Measurements from ENCODE around the gene TENM4.

Gene TENM4

DNA sequence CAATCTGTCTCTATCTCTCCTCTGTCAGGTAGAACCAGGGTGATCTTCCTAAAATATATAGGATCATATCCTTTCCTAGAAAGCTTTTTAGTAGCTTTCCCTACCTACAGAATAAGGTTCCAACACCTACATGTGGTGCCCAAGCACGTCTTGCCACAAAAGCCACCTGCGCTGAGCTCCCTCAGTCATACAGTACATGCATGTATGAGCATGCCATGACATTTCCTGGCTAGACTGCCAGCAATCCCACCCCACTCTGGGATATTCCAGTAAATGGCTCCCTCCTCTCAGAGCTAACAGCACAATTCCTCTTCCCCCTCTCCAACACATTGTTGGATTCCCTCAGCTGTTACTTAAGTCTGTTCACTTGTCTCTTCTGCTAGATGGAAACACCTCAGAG lies 398.0 kb downstream of the TENM4 start:
- H3K36me3 ChIP-seq (ENCODE audit: control insufficient read depth, insufficient read depth, low read length): no peaks in the 10 kb centered on the region
- H3K9me3 ChIP-seq (ENCODE audit: control insufficient read depth, low read length): no peaks in the 10 kb centered on the region
- no peak overlapping the region for H3K4me3 ChIP-seq (ENCODE audit: insufficient read depth, low read depth, low read length)
- 94 to 97% methylated on average over 2 of the region's 2 CpGs for WGBS, 2 experiments
- no peaks in the 10 kb centered on the region for H3K27me3 ChIP-seq (ENCODE audit: control insufficient read depth, insufficient read depth, low read length, poor library complexity, severe bottlenecking)
- peaks cover 29% of the 10 kb centered on the region for H3K4me1 ChIP-seq (ENCODE audit: control insufficient read depth, insufficient read depth, low read length)
- no peak overlapping the region for H3K27ac ChIP-seq (ENCODE audit: insufficient read depth, low read depth, low read length, poor library complexity, severe bottlenecking)

DNA sequence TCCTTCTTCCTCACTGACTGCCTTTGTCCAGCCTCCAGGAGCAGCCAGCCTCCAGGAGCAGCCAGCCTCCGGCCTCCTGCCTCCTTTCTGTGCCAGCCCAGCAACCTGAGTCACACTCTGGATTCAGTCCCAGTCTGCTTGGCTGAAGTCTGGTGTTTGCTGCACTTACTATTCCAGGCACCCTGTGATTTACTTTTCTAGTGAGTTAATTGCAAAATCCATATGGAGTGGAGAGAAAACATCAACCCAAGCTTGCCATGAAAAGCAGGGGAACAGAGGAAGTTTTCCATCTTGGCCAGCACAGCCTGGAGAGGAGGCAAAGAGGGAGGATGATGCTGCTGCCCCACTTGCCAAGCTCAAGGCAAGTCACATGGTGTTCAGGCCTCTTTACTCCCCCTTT lies 400.5 kb downstream of the TENM4 start:
- Histone ChIP-seq H3K4me3 (ENCODE audit: insufficient read depth, low read depth, low read length) (no peak overlapping the region), H3K9me3 (ENCODE audit: control insufficient read depth, low read length) (no peaks in the 10 kb centered on the region), H3K4me1 (ENCODE audit: control insufficient read depth, insufficient read depth, low read length) (peaks cover 15% of the 10 kb centered on the region), H3K27ac (ENCODE audit: insufficient read depth, low read depth, low read length, poor library complexity, severe bottlenecking) (no peak overlapping the region), H3K36me3 (ENCODE audit: control insufficient read depth, insufficient read depth, low read length) (no peaks in the 10 kb centered on the region), H3K27me3 (ENCODE audit: control insufficient read depth, insufficient read depth, low read length, poor library complexity, severe bottlenecking) (no peaks in the 10 kb centered on the region)
- 98 to 100% methylated on average over 1 of the region's 1 CpG for WGBS, 2 experiments

- Histone ChIP-seq H3K4me1 (ENCODE audit: control insufficient read depth, insufficient read depth, low read length) (peaks cover 8% of the 10 kb centered on the region), H3K9me3 (ENCODE audit: control insufficient read depth, low read length) (no peaks in the 10 kb centered on the region), H3K36me3 (ENCODE audit: control insufficient read depth, insufficient read depth, low read length) (no peaks in the 10 kb centered on the region), H3K4me3 (ENCODE audit: insufficient read depth, low read depth, low read length) (no peak overlapping the region), H3K27me3 (ENCODE audit: control insufficient read depth, insufficient read depth, low read length, poor library complexity, severe bottlenecking) (no peaks in the 10 kb centered on the region), H3K27ac (ENCODE audit: insufficient read depth, low read depth, low read length, poor library complexity, severe bottlenecking) (no peak overlapping the region)
- 78 to 81% methylated on average over 2 of the region's 2 CpGs for WGBS, 2 experiments
Measured at GRCh38 chr11:79039122-79039521, 401.7 kb downstream of the TENM4 start.

GRCh38 chr11:79035881-79036280 lies 404.9 kb downstream of the TENM4 start:
- Histone ChIP-seq H3K4me3 (ENCODE audit: insufficient read depth, low read depth, low read length) (no peak overlapping the region), H3K4me1 (ENCODE audit: control insufficient read depth, insufficient read depth, low read length) (peaks cover 8% of the 10 kb centered on the region), H3K27me3 (ENCODE audit: control insufficient read depth, insufficient read depth, low read length, poor library complexity, severe bottlenecking) (peaks cover 5% of the 10 kb centered on the region), H3K36me3 (ENCODE audit: control insufficient read depth, insufficient read depth, low read length) (no peaks in the 10 kb centered on the region), H3K9me3 (ENCODE audit: control insufficient read depth, low read length) (no peaks in the 10 kb centered on the region), H3K27ac (ENCODE audit: insufficient read depth, low read depth, low read length, poor library complexity, severe bottlenecking) (no peak overlapping the region)
- WGBS, 2 experiments: 62 to 65% methylated on average over 3 of the region's 3 CpGs

GRCh38 chr11:79033833-79034232 lies 407.0 kb downstream of the TENM4 start:
- 97 to 99% methylated on average over 4 of the region's 4 CpGs for WGBS, 2 experiments
- peaks cover 24% of the 10 kb centered on the region for H3K27me3 ChIP-seq (ENCODE audit: control insufficient read depth, insufficient read depth, low read length, poor library complexity, severe bottlenecking)
- H3K27ac ChIP-seq (ENCODE audit: insufficient read depth, low read depth, low read length, poor library complexity, severe bottlenecking): no peak overlapping the region
- H3K4me1 ChIP-seq (ENCODE audit: control insufficient read depth, insufficient read depth, low read length): peaks cover 1% of the 10 kb centered on the region
- H3K4me3 ChIP-seq (ENCODE audit: insufficient read depth, low read depth, low read length): no peak overlapping the region
- H3K9me3 ChIP-seq (ENCODE audit: control insufficient read depth, low read length): no peaks in the 10 kb centered on the region
- no peaks in the 10 kb centered on the region for H3K36me3 ChIP-seq (ENCODE audit: control insufficient read depth, insufficient read depth, low read length)

- Histone ChIP-seq H3K27me3 (ENCODE audit: control insufficient read depth, insufficient read depth, low read length, poor library complexity, severe bottlenecking) (peaks cover 54% of the 10 kb centered on the region), H3K4me3 (ENCODE audit: insufficient read depth, low read depth, low read length) (no peak overlapping the region), H3K4me1 (ENCODE audit: control insufficient read depth, insufficient read depth, low read length) (peaks cover 12% of the 10 kb centered on the region), H3K27ac (ENCODE audit: insufficient read depth, low read depth, low read length, poor library complexity, severe bottlenecking) (no peak overlapping the region), H3K9me3 (ENCODE audit: control insufficient read depth, low read length) (no peaks in the 10 kb centered on the region), H3K36me3 (ENCODE audit: control insufficient read depth, insufficient read depth, low read length) (no peaks in the 10 kb centered on the region)
- 83% methylated on average over 9 of the region's 9 CpGs for WGBS, 2 experiments
Measured at GRCh38 chr11:79030448-79030847, 410.4 kb downstream of the TENM4 start.

- Histone ChIP-seq H3K36me3 (ENCODE audit: control insufficient read depth, insufficient read depth, low read length) (no peaks in the 10 kb centered on the region), H3K27ac (ENCODE audit: insufficient read depth, low read depth, low read length, poor library complexity, severe bottlenecking) (no peak overlapping the region), H3K4me3 (ENCODE audit: insufficient read depth, low read depth, low read length) (no peak overlapping the region), H3K9me3 (ENCODE audit: control insufficient read depth, low read length) (no peaks in the 10 kb centered on the region), H3K27me3 (ENCODE audit: control insufficient read depth, insufficient read depth, low read length, poor library complexity, severe bottlenecking) (peaks cover 76% of the 10 kb centered on the region), H3K4me1 (ENCODE audit: control insufficient read depth, insufficient read depth, low read length) (peaks cover 12% of the 10 kb centered on the region)
- WGBS, 2 experiments: 98 to 100% methylated on average over 1 of the region's 1 CpG
Measured at GRCh38 chr11:79028225-79028624, 412.6 kb downstream of the TENM4 start.

DNA sequence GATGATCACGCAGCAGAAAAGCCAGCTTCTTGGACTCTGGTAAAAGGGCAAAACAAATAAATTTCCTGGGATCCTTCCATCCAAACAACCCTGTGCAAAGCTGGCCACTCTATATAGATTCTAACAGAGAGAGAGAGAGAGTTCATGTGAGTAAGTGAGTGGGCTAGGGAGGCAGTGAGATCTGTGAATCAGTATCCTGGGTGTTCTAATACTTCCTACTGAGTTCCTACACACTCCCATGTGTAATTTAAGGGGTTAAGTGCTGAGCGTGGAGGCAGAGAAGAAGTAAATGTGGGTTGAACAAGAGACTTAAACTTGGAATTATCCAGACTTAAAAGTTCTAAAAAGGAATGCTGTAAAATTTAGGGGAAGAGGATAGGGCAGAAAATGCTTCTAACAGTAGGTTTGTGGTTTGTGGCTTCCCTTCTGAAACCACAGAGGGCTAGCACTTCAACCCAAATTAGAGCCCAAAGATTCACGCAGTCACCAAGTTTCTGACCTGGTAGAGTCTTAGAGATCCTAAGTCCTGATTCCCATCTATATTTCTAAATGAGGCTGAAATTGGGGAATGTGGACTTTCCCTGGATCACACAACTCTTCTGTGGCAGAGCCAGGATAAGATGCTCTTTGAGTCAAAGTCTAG lies 413.9 kb downstream of the TENM4 start:
- Histone ChIP-seq H3K36me3 (ENCODE audit: control insufficient read depth, insufficient read depth, low read length) (no peaks in the 10 kb centered on the region), H3K27me3 (ENCODE audit: control insufficient read depth, insufficient read depth, low read length, poor library complexity, severe bottlenecking) (peaks cover 84% of the 10 kb centered on the region), H3K4me1 (ENCODE audit: control insufficient read depth, insufficient read depth, low read length) (peaks cover 12% of the 10 kb centered on the region), H3K9me3 (ENCODE audit: control insufficient read depth, low read length) (no peaks in the 10 kb centered on the region), H3K4me3 (ENCODE audit: insufficient read depth, low read depth, low read length) (no peak overlapping the region), H3K27ac (ENCODE audit: insufficient read depth, low read depth, low read length, poor library complexity, severe bottlenecking) (no peak overlapping the region)
- WGBS, 2 experiments: 87 to 88% methylated on average over 3 of the region's 3 CpGs

DNA sequence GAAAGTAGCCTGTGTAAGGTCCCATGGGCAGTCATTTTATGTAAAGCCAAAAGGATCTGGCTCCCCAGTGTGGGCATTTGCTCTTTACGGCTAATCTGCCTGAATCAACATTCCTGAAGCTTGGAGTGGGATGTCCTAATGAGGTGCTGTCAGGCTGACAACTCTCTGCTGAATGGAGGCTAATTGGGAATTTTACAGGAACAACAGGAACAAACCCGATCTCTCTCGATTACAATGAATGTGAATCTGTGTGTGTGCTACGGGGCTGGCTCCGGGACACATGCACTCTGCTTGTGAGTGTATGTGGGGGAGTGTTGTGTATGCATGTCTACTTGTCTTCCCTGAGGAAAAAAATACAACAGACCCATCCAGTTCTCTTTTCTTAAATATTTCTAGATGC lies 415.2 kb downstream of the TENM4 start:
- Histone ChIP-seq H3K4me3 (ENCODE audit: insufficient read depth, low read depth, low read length) (no peak overlapping the region), H3K27me3 (ENCODE audit: control insufficient read depth, insufficient read depth, low read length, poor library complexity, severe bottlenecking) (peaks cover 77% of the 10 kb centered on the region), H3K36me3 (ENCODE audit: control insufficient read depth, insufficient read depth, low read length) (no peaks in the 10 kb centered on the region), H3K9me3 (ENCODE audit: control insufficient read depth, low read length) (no peaks in the 10 kb centered on the region), H3K27ac (ENCODE audit: insufficient read depth, low read depth, low read length, poor library complexity, severe bottlenecking) (peak overlapping the region; percentile 47), H3K4me1 (ENCODE audit: control insufficient read depth, insufficient read depth, low read length) (peaks cover 16% of the 10 kb centered on the region)
- WGBS, 2 experiments: 2 to 4% methylated on average over 5 of the region's 5 CpGs

DNA sequence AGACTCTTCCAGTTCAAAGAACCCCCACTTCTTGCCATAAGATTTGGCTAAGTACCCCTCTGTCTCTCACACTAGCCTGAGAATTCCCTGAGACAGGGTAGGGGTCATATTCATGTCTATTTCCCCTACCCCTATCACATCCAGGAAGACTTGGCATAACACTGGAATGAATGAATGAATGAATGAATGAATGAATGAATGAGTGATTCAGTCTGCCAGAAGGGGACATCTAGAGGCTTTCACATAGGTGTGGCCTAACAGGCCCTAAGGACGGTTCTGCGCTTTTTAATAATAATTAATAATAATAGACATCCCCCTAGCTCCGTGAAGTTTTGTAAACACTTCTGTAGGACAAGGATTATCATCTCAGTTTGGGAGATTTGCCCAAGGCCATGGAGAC lies 415.7 kb downstream of the TENM4 start:
- H3K9me3 ChIP-seq (ENCODE audit: control insufficient read depth, low read length): no peaks in the 10 kb centered on the region
- 90 to 94% methylated on average over 1 to 3 of the region's 3 CpGs for WGBS, 2 experiments
- H3K4me1 ChIP-seq (ENCODE audit: control insufficient read depth, insufficient read depth, low read length): peaks cover 17% of the 10 kb centered on the region
- no peaks in the 10 kb centered on the region for H3K36me3 ChIP-seq (ENCODE audit: control insufficient read depth, insufficient read depth, low read length)
- peaks cover 72% of the 10 kb centered on the region for H3K27me3 ChIP-seq (ENCODE audit: control insufficient read depth, insufficient read depth, low read length, poor library complexity, severe bottlenecking)
- no peak overlapping the region for H3K27ac ChIP-seq (ENCODE audit: insufficient read depth, low read depth, low read length, poor library complexity, severe bottlenecking)
- no peak overlapping the region for H3K4me3 ChIP-seq (ENCODE audit: insufficient read depth, low read depth, low read length)

- 93 to 95% methylated on average over 5 of the region's 5 CpGs for WGBS, 2 experiments
- Histone ChIP-seq H3K27me3 (ENCODE audit: control insufficient read depth, insufficient read depth, low read length, poor library complexity, severe bottlenecking) (peaks cover 46% of the 10 kb centered on the region), H3K4me1 (ENCODE audit: control insufficient read depth, insufficient read depth, low read length) (peaks cover 22% of the 10 kb centered on the region), H3K9me3 (ENCODE audit: control insufficient read depth, low read length) (no peaks in the 10 kb centered on the region), H3K27ac (ENCODE audit: insufficient read depth, low read depth, low read length, poor library complexity, severe bottlenecking) (no peak overlapping the region), H3K4me3 (ENCODE audit: insufficient read depth, low read depth, low read length) (no peak overlapping the region), H3K36me3 (ENCODE audit: control insufficient read depth, insufficient read depth, low read length) (no peaks in the 10 kb centered on the region)
Measured at GRCh38 chr11:79022265-79022664, 418.6 kb downstream of the TENM4 start.

Measured in ectodermal cell (in vitro differentiated cells).